KBM-7 (cell line): ENCODE measurements around the gene FBXO48.
"Not testable (repeated sequence)": the region's sequence is repeated elsewhere in the genome, so short reads cannot be mapped to it uniquely, and the experiment has no call there.

ENCODE experiments used
- DNase-seq: peaks from one replicate; pipeline ENCODE4 v3.0.0-alpha.2; 2015
- in situ Hi-C: fragments of 300-500 bp; cut with MboI; formaldehyde crosslinking; loops from 2 replicates; pipeline ENCODE4 v1.14.3; 2020; ENCODE audit warnings: low sequenced_read_pairs, low pct_unique_long_range_greater_than_20kb, mixed read lengths

FBXO48 gene, protein sequence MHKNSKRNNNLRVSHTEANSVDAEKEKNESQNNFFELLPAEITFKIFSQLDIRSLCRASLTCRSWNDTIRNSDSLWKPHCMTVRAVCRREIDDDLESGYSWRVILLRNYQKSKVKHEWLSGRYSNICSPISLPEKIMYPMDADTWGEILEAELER

DNA sequence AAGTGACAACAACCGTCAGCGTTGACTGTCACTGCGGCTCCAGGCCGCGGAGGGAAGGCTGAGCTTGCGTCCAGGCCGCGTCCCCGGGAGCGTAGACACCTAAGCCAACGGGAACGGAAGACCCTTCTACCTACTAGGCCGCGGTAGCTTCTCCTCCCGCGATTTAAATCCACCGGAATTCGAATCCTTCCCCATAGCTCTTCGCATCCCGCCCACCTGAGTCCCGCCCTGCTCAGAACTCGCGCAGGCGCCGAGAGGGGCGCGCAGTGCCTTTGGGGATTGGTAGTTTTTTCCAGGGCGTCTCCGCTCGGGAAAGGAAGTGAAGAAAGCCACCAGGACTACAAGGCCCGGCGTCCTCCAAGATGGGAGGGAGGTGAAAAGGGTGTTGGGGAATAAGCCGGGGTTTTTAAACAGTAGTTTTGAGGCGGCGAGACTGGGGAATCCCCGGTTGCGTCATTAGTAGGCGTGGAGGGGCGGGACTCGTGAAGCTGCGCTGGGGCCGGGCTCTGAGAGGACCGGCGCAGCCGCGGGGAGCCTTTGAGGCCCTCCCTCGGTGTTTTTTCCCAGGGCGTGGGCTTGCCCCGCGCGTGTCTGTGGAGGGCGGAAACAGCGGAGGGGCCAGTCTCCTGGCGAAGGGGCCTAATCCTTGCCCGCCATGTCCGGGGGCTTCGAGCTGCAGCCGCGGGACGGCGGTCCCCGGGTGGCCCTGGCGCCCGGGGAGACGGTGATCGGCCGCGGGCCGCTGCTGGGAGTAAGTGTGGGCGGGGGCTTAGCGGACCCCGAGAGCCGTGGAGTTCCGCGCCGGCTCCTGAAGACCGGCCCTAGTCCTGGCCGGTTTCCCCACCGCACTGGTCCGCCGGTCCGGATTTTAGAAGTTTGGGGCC lies at the start of gene FBXO48, which contains the start of gene APLF:
FBXO48 (minus strand) TSS at position 218 of the 884 bp plus-strand sequence. CDS start 2,149 bp downstream, outside the sequence.
APLF (plus strand) TSS at position 509 of the 884 bp plus-strand sequence; CDS start at position 656, 147 bp downstream.
- in situ Hi-C loops: loop anchor here (10.0 kb wide), 1 partner anchor 457 kb away; no protein-coding TSS in a partner anchor

DNA sequence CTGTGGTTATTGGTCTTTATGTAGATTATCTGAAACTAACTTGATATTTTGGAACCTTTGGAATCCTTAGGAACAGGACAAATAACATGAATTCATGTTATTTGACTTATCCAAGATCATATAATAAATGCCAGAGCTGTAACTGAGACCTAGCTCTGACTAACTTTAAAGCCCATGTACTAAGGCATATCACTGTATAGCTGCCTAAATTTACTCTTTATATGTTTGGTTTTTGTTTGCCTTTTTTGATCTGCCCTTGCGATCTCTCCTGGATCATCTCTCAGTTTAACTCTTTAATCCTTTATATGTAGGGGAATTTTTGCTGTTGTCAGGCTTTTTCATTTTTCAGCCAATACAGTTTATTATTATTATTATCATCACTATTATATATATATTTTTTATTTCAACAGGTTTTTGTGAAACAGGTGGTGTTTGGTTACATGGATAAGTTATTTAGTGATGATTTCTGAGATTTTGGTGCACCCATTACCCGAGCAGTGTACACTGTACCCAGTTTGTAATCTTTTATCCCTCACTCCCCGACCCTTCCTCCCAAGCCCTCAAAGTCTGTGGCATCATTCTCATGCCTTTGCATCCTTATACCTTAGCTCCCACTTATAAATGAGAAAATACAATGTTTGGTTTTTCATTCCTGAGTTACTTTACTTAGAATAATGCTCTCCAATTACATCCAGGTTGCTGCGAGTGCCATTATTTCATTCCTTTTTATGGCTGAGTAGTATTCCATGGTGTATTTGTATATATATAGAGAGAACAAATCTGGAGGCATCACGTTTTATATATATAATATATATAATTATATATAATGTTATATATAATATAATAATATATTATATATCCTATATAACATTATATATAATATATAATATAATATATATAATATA lies 49.2 kb upstream of the FBXO48 start:
- peak; percentile 37 for DNase-seq
- in situ Hi-C loops: no loop called here

More for the DNA sequence above, at the start of gene FBXO48, which contains the start of gene APLF:
- peak; percentile 100 for DNase-seq

DNA sequence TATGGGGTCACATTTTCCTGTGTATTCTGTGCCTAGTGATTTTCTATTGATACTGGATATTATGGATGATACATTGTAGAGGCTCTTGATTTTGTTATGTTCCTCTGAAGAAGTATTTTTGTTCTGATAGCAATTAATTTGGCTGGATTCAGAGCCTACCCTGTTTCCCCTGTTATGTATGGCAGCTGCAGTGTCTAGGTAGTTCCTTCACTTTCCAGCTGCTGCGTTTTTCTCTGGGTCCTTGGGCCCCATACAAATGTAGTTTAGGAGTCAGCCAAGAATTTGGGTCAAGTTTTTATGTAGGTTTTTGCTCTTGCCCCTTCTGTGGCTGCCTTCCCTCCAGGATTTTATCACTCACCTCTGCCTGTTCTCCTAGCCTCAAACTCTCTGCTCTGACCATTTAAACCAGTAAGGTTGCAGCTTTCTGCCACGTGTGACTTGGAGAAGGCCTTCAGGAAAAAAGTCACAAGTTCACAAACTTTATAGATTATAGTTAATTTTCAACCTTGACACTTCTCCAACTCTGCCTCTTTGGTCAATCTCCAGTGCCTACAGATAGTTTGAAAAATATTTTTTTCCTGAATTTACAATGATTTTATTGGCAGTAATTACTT lies 47.3 kb upstream of the FBXO48 start:
- no peak for DNase-seq
- in situ Hi-C loops: no loop called here

DNA sequence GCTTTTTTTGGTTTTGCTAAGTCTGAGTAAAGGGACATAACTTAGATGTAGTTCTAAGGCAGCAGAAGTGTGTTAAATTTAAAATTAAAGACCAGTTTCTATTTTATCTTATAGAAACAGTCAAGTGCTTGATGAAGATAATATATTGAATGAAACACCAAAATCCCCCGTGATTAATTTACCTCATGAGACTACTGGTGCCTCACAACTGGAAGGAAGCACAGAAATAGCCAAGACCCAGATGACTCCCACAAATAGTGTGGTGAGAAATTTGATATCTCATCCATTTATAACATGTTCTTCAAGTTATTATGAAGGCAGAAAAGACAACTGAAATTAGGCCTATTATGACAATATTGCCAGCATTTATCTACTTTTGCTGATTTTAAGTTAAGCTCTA lies 45.9 kb upstream of the FBXO48 start:
- DNase-seq: no peak
- in situ Hi-C loops: no loop called here

DNA sequence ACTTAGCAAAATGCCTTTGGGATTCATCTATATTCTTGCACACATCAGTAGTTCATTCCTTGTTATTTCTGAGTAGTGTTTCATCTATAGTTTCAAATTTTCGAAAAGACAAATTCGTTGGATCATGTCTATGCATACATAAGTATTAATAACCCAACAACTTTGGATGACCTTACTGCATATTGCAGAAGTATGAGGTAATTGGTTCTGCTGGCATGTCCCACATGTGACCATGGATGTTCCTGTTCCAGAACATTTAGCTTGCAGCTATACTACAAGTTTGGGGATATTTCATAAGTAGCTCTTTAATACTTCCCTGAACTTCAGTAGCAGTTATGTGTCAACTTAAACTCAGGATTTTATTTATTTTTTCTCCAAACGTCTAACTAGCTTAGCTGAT lies 45.2 kb upstream of the FBXO48 start:
- in situ Hi-C loops: no loop called here
- no peak for DNase-seq

DNA sequence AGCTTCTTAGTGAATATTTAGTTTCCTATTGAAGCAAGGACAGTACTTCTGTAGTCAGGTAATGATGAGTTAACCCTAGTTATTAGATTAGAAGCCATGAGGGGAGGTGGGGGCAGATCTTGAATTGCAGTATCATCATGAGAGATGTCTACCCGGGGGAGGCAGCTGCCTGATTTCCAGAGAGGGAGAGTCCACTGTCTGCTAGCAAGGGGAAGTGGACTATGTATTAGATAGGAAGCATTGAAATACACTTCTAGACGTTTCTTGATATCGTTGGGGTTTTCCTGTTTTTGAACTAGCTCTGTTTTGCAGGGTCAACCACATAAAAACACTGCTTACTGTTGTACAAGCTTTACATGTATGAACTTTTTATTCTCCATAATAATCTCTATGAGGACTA lies 39.1 kb upstream of the FBXO48 start:
- peak; percentile 18 for DNase-seq
- in situ Hi-C loops: no loop called here

DNA sequence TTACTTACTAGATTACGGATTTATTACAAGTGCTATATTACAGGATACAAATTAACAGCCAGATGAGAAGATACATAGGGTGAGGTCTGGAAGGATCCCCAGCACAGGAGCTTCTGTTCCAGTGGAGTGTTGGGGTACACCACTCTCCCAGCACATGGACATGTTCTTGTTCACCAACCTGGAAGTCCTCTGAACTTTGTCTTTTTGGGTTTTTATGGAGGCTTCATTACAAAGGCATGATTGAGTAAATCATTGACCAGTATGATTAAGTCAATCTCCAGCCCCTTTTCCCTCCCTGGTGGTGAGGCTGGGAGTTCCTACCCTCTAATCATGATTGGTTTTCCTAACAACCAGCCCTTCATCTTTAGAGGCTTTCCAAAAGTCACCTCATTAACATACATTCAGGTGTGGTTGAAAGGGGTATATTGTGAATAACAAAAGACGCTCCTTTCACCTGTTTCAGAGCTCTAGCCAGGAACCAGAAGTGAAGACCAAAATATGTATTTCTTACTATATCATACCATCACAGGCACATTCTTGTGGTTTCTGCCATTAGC lies 38.6 kb upstream of the FBXO48 start:
- in situ Hi-C loops: no loop called here
- DNase-seq: no peak

DNA sequence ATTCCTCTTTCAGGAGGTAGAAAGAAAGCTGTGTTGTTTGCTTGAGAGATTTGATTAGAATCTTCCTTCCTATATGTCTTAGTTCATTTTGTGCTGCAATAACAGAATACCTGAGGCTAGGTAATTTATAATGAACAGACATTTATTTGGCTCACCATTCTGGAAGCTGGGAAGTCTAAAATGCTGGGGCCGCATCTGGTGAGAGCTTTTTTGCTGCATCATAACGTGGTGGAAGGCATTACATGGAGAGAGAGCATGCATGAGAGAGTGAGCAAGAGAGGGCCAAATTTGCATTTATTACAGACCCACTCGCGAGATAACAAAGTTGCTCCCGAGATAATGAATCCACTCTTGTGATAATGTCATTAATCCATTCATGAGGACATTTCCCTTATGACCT lies 34.7 kb upstream of the FBXO48 start:
- in situ Hi-C loops: no loop called here
- no peak for DNase-seq

DNA sequence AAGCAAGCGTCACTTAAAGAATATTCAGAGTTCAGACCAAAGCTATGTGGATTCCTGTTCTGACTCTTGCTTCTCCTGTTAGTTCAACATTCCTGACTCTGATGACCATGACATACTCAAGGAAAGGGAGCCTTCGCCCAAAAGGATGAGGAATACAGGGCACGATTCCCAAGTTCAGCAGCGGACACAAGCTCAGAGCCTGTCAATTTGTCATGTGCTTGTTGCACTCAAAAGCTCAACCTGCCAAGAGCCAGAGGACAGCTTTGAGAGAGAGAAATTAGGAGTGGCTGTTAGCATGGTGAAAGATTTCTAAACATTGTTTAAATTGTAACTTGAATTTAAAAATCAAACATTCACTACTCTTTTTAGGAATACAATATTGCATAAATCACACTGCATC lies 33.6 kb upstream of the FBXO48 start:
- DNase-seq: no peak

DNA sequence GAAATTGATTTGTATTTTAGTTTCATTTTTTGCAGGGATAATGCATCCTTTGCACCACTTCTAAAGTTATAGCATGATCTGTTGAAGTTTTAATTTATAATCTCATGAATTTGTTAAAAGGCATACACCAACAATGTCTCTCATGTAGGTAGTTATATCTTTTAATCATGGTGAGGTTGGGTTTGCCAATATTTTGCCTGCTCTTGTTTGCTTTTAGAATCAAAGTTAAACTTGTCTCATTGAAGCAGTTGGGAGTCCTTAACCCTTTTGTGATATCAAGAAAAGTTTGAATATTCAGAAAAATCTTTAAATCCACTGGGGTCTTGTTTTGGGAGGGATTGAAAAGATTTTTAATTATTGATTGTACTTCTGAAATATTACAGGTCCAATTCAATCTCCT lies 32.0 kb upstream of the FBXO48 start:
- no peak for DNase-seq
- in situ Hi-C loops: loop anchor here (25.0 kb wide), 1 partner anchor 163 kb away; no protein-coding TSS in a partner anchor

More for the DNA sequence above, 33.6 kb upstream of the FBXO48 start:
- in situ Hi-C loops: no loop called here

DNA sequence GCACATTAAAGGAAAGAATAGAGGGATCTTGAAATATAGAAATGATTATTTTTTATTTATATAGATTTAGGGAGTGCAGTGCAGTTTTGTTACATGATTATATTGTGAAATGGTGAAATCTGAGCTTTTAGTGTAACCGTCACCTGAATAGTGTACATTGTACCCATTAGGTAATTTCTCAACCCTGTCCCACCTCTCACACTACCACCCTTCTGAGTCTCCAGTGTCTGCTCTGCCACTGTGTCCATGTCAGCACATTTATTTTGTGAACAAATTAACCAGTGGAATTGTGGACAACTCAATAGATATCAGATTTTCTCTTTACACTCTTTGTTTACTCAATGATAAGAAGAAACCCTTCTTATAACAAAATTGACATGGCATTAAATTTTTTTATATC lies 24.5 kb upstream of the FBXO48 start:
- no peak for DNase-seq
- in situ Hi-C loops: loop anchor here (25.0 kb wide), 1 partner anchor 171 kb away; no protein-coding TSS in a partner anchor

DNA sequence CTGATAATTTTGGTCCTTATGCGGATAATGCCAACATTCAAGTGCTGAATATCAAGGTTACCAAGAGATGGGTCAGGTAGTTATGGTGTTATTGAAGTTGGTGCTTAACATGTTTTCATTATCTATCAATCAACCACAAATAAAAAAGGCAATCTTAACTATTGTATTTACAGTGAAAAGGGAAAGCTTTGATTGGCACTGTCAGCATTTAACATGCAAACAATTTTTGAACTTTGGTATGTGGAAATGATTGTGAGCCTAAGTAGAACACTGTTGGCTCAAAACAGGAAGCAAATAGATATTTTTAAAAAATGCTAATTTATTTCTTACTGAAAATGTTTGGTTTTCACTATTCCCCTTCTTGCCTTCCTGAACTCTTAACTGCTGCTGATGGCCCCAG lies 22.2 kb upstream of the FBXO48 start:
- DNase-seq: no peak
- in situ Hi-C loops: loop anchor here (25.0 kb wide), 1 partner anchor 173 kb away; no protein-coding TSS in a partner anchor

DNA sequence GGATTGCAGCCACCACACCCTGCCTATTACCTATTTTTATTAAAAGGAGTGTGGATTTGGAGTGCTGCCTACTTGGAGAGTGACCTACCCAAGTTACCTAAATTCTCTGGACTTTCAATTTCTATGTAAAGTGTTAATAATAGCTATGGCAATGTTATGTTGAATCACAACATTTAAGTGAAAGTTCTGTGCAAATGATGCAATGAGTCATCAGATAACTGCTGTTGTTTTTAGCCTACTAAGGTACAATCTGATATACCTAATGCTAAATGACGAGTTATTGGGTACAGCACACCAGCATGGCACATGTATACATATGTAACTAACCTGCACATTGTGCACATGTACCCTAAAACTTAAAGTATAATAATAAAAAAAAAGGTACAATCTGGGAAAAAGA lies 21.5 kb upstream of the FBXO48 start:
- not testable (repeated sequence) for DNase-seq
- in situ Hi-C loops: loop anchor here (25.0 kb wide), 1 partner anchor 174 kb away; no protein-coding TSS in a partner anchor

DNA sequence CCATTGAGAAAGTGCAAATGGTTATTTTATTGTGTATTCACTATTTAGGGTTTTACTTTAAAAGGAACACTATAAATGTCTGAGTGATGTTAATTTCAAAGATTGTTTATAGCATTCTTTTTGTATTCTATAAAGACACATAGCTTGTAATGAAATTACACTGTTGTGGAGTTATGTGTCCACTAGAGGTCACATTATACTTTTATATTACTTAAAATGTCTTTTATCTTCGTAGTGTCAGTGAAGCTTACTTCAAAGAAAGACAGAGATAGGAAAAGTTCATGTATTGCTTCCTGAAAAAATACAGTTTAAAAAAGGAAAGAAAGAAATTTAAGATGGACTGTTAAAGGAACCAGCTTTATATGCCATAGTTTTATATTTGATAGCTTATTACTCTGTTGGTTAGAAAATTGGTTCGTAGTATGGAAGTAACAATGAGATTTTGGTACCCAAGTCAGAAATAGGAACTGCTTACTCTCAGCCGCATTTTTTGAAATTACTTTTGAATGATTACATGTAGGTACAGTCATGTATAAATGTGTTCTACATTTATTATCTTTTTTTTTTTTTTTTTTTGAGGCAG lies 20.8 kb upstream of the FBXO48 start:
- peak; percentile 57 for DNase-seq
- in situ Hi-C loops: loop anchor here (25.0 kb wide), 1 partner anchor 174 kb away; no protein-coding TSS in a partner anchor

DNA sequence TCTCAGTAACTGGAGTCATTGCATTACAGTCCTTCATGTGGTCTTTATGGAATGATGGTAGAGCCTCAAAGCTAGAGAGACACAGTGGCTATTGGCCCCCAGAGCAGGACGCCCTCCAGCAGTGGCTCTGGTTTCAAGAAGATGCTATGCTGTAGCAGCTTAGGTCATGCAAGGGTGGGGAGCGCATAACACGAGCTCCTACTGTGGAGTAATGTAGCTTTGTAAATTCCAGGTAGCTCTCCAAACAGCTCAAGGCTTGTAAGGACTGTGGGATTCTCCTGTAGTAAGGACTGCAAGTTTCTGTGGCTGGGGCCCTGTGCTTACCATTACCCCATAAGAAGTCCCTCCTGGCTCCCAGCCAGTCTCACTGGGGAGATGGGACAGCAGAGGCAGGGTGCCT lies 15.9 kb upstream of the FBXO48 start:
- in situ Hi-C loops: loop anchor here (25.0 kb wide), 1 partner anchor 179 kb away; no protein-coding TSS in a partner anchor

DNA sequence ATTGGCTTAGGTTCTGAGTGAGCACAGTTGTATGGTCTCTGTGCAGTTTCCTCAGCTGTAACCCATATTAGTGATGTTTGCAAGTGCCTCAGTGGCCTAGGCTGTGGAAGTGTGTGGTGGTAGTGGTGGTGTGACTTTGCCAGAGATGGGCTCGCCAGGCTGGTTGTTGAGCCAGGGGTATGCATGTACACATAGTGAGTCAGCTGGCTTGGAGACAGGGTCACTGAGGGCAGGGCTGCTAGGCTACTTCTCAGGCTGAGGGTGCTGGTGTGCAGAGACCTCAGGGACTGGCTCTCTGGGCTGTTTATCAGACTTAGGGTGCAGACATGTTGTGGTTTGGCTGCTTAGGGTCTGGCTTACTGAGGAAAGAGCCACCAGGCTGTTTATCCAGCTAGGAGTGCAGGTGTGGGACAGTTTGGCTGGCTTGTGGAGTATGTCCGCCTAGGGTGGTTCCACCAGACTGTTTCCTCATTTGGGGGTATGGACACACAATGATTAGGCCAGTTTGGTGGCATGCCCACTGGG lies 15.3 kb upstream of the FBXO48 start:
- in situ Hi-C loops: loop anchor here (25.0 kb wide), 1 partner anchor 180 kb away; no protein-coding TSS in a partner anchor
- no peak for DNase-seq

More for the DNA sequence above, 15.9 kb upstream of the FBXO48 start:
- no peak for DNase-seq

DNA sequence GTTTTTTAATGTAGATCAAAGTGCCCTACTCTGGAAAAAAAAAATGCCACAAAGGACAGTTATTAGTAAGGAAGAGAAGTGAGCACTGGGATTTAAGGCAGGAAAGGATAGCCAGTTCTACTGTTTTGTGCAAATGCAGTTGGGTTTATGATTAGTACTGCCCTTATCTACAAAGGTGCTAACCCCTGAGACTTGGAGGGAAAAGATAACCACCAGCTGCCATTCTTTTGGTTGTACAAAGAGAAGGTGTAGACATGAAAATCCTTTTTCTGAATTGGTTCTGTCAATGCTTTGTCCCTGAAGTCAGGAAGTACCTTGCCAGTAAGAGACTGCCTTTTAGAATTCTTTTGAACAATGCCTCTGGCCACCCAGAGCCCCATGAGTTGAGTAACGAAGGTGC lies 11.6 kb upstream of the FBXO48 start:
- no peak for DNase-seq
- in situ Hi-C loops: loop anchor here (25.0 kb wide), 1 partner anchor 184 kb away; no protein-coding TSS in a partner anchor
